GM12878 (cell line): ENCODE data around the gene ABCA7. TPM values are rescaled to one million over a fixed set of nuclear protein-coding genes. Genes with fewer than 3 reads are reported as not detected.

ENCODE experiments used
- CHD2 ChIP-seq: IDR thresholded peaks from 2 replicates; pipeline ENCODE4 v1.6.1; 2011; ENCODE audit warnings: low read depth, low read length, improper control_type of control experiment, borderline replicate concordance
- FOS ChIP-seq: IDR thresholded peaks from 3 replicates; pipeline ENCODE4 v1.6.1; 2011; ENCODE audit warnings: borderline replicate concordance; ENCODE audit not compliant: insufficient read length; ENCODE audit errors: extremely low read depth
- IKZF1 ChIP-seq: fragments of 450-650 bp; conservative IDR thresholded peaks from 2 replicates; pipeline ENCODE4 v1.6.1; 2017; ENCODE audit warnings: antibody characterized with exemption, mild to moderate bottlenecking
- KDM1A ChIP-seq: fragments of 200-600 bp; sonication (generic); IDR thresholded peaks from 2 replicates; pipeline ENCODE4 v1.6.1; 2016; ENCODE audit warnings: borderline replicate concordance
- NFYB ChIP-seq: IDR thresholded peaks from 2 replicates; pipeline ENCODE4 v1.6.1; 2011; ENCODE audit warnings: low read depth, mild to moderate bottlenecking, low read length, improper control_type of control experiment, moderate library complexity; ENCODE audit not compliant: insufficient read depth
- POLR2A ChIP-seq: IDR thresholded peaks from 2 replicates; pipeline ENCODE4 v1.6.1; 2011; ENCODE audit warnings: low read depth, mild to moderate bottlenecking, low read length
- RELA ChIP-seq: fragments of 450-650 bp; IDR thresholded peaks from 2 replicates; pipeline ENCODE4 v1.8.0; 2014; ENCODE audit warnings: borderline replicate concordance; ENCODE audit not compliant: partially characterized antibody
- SMARCA5 ChIP-seq: fragments of 450-650 bp; IDR thresholded peaks from 2 replicates; pipeline ENCODE4 v1.6.1; 2017; ENCODE audit warnings: mild to moderate bottlenecking
- SUPT20H ChIP-seq: IDR thresholded peaks from 2 replicates; pipeline ENCODE4 v1.6.1; 2011; ENCODE audit warnings: low read depth, mild to moderate bottlenecking, low read length, moderate library complexity, borderline replicate concordance; ENCODE audit not compliant: control insufficient read depth
- ZNF24 ChIP-seq: fragments of 450-650 bp; IDR thresholded peaks from 2 replicates; pipeline ENCODE4 v1.6.1; 2017; ENCODE audit warnings: antibody characterized with exemption, mild to moderate bottlenecking
- ZNF622 ChIP-seq: fragments of 450-650 bp; IDR thresholded peaks from 2 replicates; pipeline ENCODE4 v1.6.1; 2017; ENCODE audit warnings: mild to moderate bottlenecking, inconsistent platforms
- polyA plus RNA-seq, 11 experiments: library from polyadenylated mRNA; depleted of rRNA in 4 of 11; unstranded in 6 of 11; stranded (reverse) in 5 of 11; fragments of >200 nt; fragmentation: Nextera tagmentation in 4 of 11; fragmentation: Illumina TruSeq in 1 of 11; extraction: Ambion mirVana in 4 of 11; extraction: Trizol in 1 of 11; gene quantifications; 1 replicate in 1 of 11; 2 replicates in 10 of 11; pipeline versions ENCODE4 v1.2.1 to v1.2.3, GENCODE V29; 2011 to 2016; ENCODE audit warnings: inconsistent platforms in 2 of 11, missing spikeins in 2 of 11, low read depth in 1 of 11
- total RNA-seq, 4 experiments: library from RNA; depleted of rRNA in 3 of 4; stranded (reverse); fragments of >200 nt in 3 of 4; fragmentation: Illumina TruSeq in 1 of 4; extraction: Trizol in 1 of 4; gene quantifications; 2 replicates each; pipeline versions ENCODE4 v1.2.1 to v1.2.3, GENCODE V29; 2013 to 2021
- TF ChIP-seq, protein P1 (sequence below): IDR thresholded peaks from 2 replicates; pipeline ENCODE4 v1.6.1; 2012; ENCODE audit warnings: mild to moderate bottlenecking, low read depth, low read length
- TF ChIP-seq, protein P2 (sequence below): fragments of 450-650 bp; IDR thresholded peaks from 2 replicates; pipeline ENCODE4 v1.6.1; 2018; ENCODE audit warnings: borderline replicate concordance, mild to moderate bottlenecking; ENCODE audit not compliant: partially characterized antibody
- TF ChIP-seq, protein P3 (sequence below): IDR thresholded peaks from 2 replicates; pipeline ENCODE4 v1.6.1; 2011; ENCODE audit warnings: low read depth, mild to moderate bottlenecking, low read length, moderate library complexity, borderline replicate concordance; ENCODE audit errors: extremely low read depth
- TF ChIP-seq, protein P4 (sequence below): fragments of 450-650 bp; formaldehyde crosslinking; IDR thresholded peaks from 2 replicates; pipeline ENCODE4 v1.4.0; 2020; ENCODE audit warnings: mild to moderate bottlenecking, moderate library complexity
- TF ChIP-seq, protein P5 (sequence below): fragments of 450-650 bp; IDR thresholded peaks from 2 replicates; pipeline ENCODE4 v1.6.1; 2017; ENCODE audit warnings: mild to moderate bottlenecking

The ABCA7 gene
- total and polyA plus RNA-seq, 10 of the 15 experiments (the other 5 are each of a cell fraction or from before 2014, with no cell fraction given) = 1.0 to 49.5 (median 14.8) TPM

DNA sequence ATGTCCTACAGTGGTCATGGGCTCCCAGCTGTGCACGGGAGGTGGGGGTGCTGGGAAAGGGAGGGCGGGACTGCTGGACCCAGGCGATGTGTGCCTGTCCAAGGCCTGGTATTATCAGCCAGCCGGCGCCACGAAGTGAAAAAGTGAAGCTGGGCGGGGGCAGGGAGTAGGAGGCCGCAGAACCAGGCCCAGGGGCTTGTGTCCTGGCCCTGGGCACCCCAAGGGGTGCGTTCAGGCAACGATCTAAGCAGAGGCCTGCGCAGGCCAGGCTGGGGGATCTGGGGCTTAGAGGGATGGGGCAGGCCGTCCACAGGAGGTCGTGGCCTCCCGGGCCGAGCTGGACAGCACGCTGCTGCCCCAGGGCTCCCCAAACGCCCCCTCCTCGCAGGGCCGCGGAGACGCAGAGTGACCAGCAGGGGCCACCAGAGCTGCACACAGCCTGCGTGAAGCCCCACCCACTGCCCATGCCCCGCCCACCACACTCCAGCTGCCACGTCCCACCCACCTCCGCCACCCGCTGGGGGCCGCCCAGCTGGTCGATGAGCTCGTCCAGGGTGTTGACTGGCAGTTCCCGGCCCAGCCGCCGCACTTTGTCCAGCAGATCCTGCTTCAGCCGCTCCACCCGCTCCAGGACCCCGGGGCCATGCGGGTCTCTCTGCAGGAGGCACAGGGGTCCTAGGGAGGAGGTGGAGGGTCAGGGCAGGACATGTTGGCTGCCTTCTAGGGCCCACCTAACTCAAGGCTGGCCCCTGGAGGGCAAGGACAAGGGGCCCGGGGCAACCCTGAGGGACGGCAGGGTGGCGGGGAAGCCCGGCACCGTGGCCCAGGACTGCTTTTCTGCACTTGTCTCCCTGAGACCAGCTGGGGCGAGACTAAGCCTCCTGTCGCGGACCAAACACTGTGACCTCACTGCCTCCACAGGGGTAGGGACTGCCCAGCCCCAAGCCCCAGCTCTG, 73.4 kb downstream of the ABCA7 start (continued):
- TF ChIP-seq RELA (no peak), FOS (no peak), POLR2A (peak; percentile 61), NFYB (no peak), CHD2 (no peak), SMARCA5 (0 out of 2 replicates have a peak, but pooled peaks have one; percentile 23), ZNF622 (no peak), IKZF1 (no peak), KDM1A (no peak), SUPT20H (no peak), ZNF24 (no peak)
- TF ChIP-seq, protein P1, sequence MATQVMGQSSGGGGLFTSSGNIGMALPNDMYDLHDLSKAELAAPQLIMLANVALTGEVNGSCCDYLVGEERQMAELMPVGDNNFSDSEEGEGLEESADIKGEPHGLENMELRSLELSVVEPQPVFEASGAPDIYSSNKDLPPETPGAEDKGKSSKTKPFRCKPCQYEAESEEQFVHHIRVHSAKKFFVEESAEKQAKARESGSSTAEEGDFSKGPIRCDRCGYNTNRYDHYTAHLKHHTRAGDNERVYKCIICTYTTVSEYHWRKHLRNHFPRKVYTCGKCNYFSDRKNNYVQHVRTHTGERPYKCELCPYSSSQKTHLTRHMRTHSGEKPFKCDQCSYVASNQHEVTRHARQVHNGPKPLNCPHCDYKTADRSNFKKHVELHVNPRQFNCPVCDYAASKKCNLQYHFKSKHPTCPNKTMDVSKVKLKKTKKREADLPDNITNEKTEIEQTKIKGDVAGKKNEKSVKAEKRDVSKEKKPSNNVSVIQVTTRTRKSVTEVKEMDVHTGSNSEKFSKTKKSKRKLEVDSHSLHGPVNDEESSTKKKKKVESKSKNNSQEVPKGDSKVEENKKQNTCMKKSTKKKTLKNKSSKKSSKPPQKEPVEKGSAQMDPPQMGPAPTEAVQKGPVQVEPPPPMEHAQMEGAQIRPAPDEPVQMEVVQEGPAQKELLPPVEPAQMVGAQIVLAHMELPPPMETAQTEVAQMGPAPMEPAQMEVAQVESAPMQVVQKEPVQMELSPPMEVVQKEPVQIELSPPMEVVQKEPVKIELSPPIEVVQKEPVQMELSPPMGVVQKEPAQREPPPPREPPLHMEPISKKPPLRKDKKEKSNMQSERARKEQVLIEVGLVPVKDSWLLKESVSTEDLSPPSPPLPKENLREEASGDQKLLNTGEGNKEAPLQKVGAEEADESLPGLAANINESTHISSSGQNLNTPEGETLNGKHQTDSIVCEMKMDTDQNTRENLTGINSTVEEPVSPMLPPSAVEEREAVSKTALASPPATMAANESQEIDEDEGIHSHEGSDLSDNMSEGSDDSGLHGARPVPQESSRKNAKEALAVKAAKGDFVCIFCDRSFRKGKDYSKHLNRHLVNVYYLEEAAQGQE = no peak
- TF ChIP-seq, protein P2, sequence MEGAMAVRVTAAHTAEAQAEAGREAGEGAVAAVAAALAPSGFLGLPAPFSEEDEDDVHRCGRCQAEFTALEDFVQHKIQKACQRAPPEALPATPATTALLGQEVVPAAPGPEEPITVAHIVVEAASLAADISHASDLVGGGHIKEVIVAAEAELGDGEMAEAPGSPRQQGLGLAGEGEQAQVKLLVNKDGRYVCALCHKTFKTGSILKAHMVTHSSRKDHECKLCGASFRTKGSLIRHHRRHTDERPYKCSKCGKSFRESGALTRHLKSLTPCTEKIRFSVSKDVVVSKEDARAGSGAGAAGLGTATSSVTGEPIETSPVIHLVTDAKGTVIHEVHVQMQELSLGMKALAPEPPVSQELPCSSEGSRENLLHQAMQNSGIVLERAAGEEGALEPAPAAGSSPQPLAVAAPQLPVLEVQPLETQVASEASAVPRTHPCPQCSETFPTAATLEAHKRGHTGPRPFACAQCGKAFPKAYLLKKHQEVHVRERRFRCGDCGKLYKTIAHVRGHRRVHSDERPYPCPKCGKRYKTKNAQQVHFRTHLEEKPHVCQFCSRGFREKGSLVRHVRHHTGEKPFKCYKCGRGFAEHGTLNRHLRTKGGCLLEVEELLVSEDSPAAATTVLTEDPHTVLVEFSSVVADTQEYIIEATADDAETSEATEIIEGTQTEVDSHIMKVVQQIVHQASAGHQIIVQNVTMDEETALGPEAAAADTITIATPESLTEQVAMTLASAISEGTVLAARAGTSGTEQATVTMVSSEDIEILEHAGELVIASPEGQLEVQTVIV = no peak
- TF ChIP-seq, protein P3, sequence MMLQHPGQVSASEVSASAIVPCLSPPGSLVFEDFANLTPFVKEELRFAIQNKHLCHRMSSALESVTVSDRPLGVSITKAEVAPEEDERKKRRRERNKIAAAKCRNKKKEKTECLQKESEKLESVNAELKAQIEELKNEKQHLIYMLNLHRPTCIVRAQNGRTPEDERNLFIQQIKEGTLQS = no peak
- TF ChIP-seq, protein P4, sequence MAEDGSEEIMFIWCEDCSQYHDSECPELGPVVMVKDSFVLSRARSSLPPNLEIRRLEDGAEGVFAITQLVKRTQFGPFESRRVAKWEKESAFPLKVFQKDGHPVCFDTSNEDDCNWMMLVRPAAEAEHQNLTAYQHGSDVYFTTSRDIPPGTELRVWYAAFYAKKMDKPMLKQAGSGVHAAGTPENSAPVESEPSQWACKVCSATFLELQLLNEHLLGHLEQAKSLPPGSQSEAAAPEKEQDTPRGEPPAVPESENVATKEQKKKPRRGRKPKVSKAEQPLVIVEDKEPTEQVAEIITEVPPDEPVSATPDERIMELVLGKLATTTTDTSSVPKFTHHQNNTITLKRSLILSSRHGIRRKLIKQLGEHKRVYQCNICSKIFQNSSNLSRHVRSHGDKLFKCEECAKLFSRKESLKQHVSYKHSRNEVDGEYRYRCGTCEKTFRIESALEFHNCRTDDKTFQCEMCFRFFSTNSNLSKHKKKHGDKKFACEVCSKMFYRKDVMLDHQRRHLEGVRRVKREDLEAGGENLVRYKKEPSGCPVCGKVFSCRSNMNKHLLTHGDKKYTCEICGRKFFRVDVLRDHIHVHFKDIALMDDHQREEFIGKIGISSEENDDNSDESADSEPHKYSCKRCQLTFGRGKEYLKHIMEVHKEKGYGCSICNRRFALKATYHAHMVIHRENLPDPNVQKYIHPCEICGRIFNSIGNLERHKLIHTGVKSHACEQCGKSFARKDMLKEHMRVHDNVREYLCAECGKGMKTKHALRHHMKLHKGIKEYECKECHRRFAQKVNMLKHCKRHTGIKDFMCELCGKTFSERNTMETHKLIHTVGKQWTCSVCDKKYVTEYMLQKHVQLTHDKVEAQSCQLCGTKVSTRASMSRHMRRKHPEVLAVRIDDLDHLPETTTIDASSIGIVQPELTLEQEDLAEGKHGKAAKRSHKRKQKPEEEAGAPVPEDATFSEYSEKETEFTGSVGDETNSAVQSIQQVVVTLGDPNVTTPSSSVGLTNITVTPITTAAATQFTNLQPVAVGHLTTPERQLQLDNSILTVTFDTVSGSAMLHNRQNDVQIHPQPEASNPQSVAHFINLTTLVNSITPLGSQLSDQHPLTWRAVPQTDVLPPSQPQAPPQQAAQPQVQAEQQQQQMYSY (CRISPR knock-in tag) = no peak
- TF ChIP-seq, protein P5, sequence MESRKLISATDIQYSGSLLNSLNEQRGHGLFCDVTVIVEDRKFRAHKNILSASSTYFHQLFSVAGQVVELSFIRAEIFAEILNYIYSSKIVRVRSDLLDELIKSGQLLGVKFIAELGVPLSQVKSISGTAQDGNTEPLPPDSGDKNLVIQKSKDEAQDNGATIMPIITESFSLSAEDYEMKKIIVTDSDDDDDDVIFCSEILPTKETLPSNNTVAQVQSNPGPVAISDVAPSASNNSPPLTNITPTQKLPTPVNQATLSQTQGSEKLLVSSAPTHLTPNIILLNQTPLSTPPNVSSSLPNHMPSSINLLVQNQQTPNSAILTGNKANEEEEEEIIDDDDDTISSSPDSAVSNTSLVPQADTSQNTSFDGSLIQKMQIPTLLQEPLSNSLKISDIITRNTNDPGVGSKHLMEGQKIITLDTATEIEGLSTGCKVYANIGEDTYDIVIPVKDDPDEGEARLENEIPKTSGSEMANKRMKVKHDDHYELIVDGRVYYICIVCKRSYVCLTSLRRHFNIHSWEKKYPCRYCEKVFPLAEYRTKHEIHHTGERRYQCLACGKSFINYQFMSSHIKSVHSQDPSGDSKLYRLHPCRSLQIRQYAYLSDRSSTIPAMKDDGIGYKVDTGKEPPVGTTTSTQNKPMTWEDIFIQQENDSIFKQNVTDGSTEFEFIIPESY = no peak
